HAP-1 (cell line): ENCODE measurements around the gene TOGARAM2.

ENCODE experiments used
- DNase-seq, 2 experiments: peaks; one replicate each; pipeline ENCODE4 v3.0.0-alpha.2; 2016 to 2020; ENCODE audit warnings: low spot score in 2 of 2
- H3K27me3 ChIP-seq: fragments of 250-450 bp; sonication (Bioruptor Pico); 2 replicates; pipeline ENCODE4 v1.5.1; 2020; ENCODE audit warnings: low read depth, mild to moderate bottlenecking, moderate library complexity
- H3K36me3 ChIP-seq: fragments of 250-450 bp; sonication (Bioruptor Pico); replicated peaks from 2 replicates; pipeline ENCODE4 v1.5.1; 2020; ENCODE audit warnings: mild to moderate bottlenecking
- H3K4me1 ChIP-seq: fragments of 250-450 bp; sonication (Bioruptor Pico); 2 replicates; pipeline ENCODE4 v1.5.1; 2020; ENCODE audit warnings: mild to moderate bottlenecking
- H3K4me3 ChIP-seq: fragments of 250-450 bp; sonication (Bioruptor Pico); 2 replicates; pipeline ENCODE4 v1.5.1; 2020; ENCODE audit warnings: mild to moderate bottlenecking, moderate library complexity
- H3K9me3 ChIP-seq: fragments of 250-450 bp; sonication (Bioruptor Pico); 2 replicates; pipeline ENCODE4 v1.5.1; 2020; ENCODE audit warnings: mild to moderate bottlenecking, moderate library complexity
- in situ Hi-C: fragments of 300-500 bp; cut with MboI; formaldehyde crosslinking; loops from 3 replicates; pipeline ENCODE4 v1.14.3; 2020; ENCODE audit warnings: low sequenced_read_pairs, inconsistent platforms, mixed read lengths

The TOGARAM2 gene

DNA sequence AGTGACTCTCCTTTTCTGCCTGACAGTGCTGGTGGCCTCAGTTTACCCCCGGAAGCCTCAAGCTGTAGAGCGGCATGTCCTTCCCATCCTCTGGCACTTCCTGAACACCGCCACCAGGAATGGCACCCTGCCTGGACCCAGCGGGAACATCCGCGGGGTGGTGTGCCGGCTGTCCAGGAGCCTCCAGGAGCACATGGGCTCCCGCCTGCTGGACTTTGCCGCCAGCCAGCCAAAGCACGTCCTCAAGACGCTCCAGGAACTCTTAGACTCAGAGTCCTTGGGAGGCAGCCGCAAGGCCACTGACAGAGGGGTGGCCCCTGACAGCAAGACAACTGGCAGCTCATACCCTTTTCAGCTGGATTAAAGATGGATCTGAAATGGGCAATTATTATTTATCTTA is 70.6 kb downstream of the TOGARAM2 start:
- no peaks in the 10 kb centered on the region for H3K4me1 ChIP-seq
- no peaks in the 10 kb centered on the region for H3K27me3 ChIP-seq
- no peak overlapping the region for H3K4me3 ChIP-seq
- no peaks in the 10 kb centered on the region for H3K9me3 ChIP-seq
- in situ Hi-C loops, result no loop called here
- no peaks in the 10 kb centered on the region for H3K36me3 ChIP-seq
- no peak for DNase-seq

DNA sequence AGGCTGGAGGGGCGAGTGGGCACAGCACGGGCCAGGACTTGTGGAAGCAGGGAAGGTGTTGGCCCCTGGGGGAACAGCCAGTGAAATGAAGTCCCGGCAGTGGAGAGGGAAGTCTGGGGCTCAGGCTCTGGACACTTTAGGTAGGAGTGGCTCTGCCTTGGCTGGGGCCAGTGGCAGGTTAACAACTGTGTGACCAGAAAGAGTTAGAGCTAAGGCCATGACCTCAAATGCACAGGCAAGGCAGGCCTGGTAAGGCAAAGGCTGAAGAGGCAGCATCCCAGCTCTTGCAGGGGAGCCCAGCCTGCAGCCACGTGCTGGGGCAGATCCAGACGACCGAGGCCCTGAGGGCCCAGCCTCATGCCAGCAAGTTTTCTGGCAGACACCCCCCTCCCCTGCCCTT is 71.7 kb downstream of the TOGARAM2 start:
- H3K27me3 ChIP-seq, result no peaks in the 10 kb centered on the region
- no peaks in the 10 kb centered on the region for H3K36me3 ChIP-seq
- no peaks in the 10 kb centered on the region for H3K9me3 ChIP-seq
- no peaks in the 10 kb centered on the region for H3K4me1 ChIP-seq
- H3K4me3 ChIP-seq, result no peak overlapping the region
- in situ Hi-C loops, result no loop called here
- no peak for DNase-seq

- Histone ChIP-seq H3K4me3 (no peak overlapping the region), H3K4me1 (no peaks in the 10 kb centered on the region), H3K27me3 (no peaks in the 10 kb centered on the region), H3K36me3 (no peaks in the 10 kb centered on the region), H3K9me3 (no peaks in the 10 kb centered on the region)
- DNase-seq, result no peak
- in situ Hi-C loops, result no loop called here
Measured at GRCh38 chr2:29053223-29053622, 72.1 kb downstream of the TOGARAM2 start.

- no peak for DNase-seq
- no peaks in the 10 kb centered on the region for H3K4me1 ChIP-seq
- no peaks in the 10 kb centered on the region for H3K36me3 ChIP-seq
- no peak overlapping the region for H3K4me3 ChIP-seq
- in situ Hi-C loops, result no loop called here
- H3K9me3 ChIP-seq, result no peaks in the 10 kb centered on the region
- H3K27me3 ChIP-seq, result no peaks in the 10 kb centered on the region
Measured at GRCh38 chr2:29053670-29054400, 72.7 kb downstream of the TOGARAM2 start.

DNA sequence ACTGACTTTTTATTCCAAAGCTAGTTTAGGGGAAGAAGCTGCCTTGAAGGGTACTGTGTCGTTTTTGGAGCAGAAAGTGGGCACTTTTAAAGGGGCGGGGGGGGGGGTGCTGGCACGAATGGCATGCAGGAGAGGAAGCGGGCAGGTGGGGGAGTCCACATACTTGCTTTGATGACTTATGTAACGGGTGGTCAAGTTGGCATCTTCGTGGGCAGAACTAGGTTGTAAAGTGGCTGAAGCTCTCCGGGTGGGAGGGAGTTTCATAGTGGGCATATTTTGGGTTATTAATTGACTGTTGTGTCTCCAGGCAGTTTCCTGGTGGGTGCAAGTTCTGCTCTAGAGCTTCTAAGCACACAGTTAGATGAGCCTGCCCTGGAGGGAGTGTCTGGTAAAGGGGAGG is 73.3 kb downstream of the TOGARAM2 start:
- in situ Hi-C loops, result no loop called here
- H3K9me3 ChIP-seq, result no peaks in the 10 kb centered on the region
- DNase-seq, result no peak
- no peaks in the 10 kb centered on the region for H3K27me3 ChIP-seq
- H3K4me3 ChIP-seq, result no peak overlapping the region
- H3K4me1 ChIP-seq, result no peaks in the 10 kb centered on the region
- no peaks in the 10 kb centered on the region for H3K36me3 ChIP-seq

DNA sequence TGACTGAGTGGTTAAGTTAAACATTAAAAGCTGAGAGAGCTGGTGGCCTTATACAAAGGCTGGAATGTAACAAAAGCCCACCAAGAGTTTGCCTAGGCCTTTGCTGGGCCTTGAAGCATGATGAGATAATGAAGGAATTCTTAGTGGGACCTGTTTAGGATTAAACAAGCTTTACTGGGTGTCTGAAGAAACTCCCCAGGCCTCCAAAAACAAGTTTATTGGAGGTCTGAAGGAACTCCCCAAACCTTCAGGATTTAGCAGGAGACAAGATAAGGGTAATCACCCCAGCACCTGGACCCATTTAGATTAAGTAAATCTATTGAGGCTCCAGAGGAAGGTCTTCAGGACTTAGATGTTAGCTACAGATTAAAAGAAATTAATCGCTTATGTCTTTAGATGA is 74.5 kb downstream of the TOGARAM2 start:
- no peak for DNase-seq
- Histone ChIP-seq H3K36me3 (no peaks in the 10 kb centered on the region), H3K27me3 (no peaks in the 10 kb centered on the region), H3K9me3 (no peaks in the 10 kb centered on the region), H3K4me1 (no peaks in the 10 kb centered on the region), H3K4me3 (no peak overlapping the region)
- in situ Hi-C loops, result no loop called here

DNA sequence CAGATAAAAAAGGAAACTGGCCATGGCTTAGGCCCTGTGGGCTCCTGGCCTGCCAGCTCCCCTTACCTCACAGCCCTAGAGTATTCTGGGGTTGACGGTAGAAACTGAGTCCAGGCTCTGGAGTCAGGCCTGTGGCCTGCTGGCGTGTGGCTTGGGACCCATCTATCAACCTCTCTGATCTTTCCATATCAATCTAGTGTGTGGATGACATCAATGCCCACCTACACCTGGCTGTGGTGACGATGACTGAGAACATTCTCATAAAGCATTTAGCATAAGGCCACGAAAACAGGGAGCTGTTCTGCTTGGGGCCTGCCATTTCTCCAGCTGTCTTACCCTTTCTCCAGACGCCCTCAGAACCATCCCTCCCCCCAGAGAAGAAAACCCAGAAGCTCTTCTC is 75.4 kb downstream of the TOGARAM2 start:
- H3K27me3 ChIP-seq, result no peaks in the 10 kb centered on the region
- H3K9me3 ChIP-seq, result no peaks in the 10 kb centered on the region
- no peak for DNase-seq
- H3K4me3 ChIP-seq, result no peak overlapping the region
- in situ Hi-C loops, result no loop called here
- no peaks in the 10 kb centered on the region for H3K36me3 ChIP-seq
- H3K4me1 ChIP-seq, result peaks cover 2% of the 10 kb centered on the region; the same call in 1 of the 2 replicates

GRCh38 chr2:29057006-29057405 is 75.9 kb downstream of the TOGARAM2 start:
- Histone ChIP-seq H3K27me3 (no peaks in the 10 kb centered on the region), H3K9me3 (no peaks in the 10 kb centered on the region), H3K4me1 (peaks cover 2% of the 10 kb centered on the region; the same call in 1 of the 2 replicates), H3K4me3 (no peak overlapping the region), H3K36me3 (no peaks in the 10 kb centered on the region)
- DNase-seq, result no peak
- in situ Hi-C loops, result no loop called here

DNA sequence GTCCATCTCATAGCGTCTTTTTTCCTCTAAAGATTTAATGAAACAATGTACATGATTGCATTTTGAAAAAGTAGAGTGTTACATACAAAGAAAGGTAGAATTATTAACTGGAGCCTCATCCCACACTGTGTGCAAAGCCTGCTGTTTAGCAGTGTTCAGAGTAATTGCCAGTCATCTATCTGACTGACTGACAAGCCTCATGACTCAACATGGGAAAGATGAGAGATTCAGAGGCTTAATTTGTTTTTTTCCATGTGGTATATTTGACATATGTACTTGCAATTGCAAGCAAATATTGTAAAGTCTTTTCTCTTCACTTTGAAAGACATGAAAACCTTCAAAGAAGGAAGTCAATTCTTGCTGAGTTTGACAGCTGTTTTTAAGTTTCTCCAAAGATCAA is 78.5 kb downstream of the TOGARAM2 start:
- Histone ChIP-seq H3K4me1 (peaks cover 18% of the 10 kb centered on the region), H3K36me3 (no peaks in the 10 kb centered on the region), H3K9me3 (no peaks in the 10 kb centered on the region), H3K27me3 (no peaks in the 10 kb centered on the region), H3K4me3 (no peak overlapping the region)
- DNase-seq, result no peak
- in situ Hi-C loops, result no loop called here

GRCh38 chr2:29060441-29060840 is 79.3 kb downstream of the TOGARAM2 start:
- Histone ChIP-seq H3K27me3 (no peaks in the 10 kb centered on the region), H3K9me3 (no peaks in the 10 kb centered on the region), H3K4me1 (peaks cover 22% of the 10 kb centered on the region), H3K36me3 (no peaks in the 10 kb centered on the region), H3K4me3 (no peak overlapping the region)
- in situ Hi-C loops, result no loop called here
- DNase-seq, result no peak

- Histone ChIP-seq H3K9me3 (no peaks in the 10 kb centered on the region), H3K4me1 (peaks cover 22% of the 10 kb centered on the region), H3K27me3 (no peaks in the 10 kb centered on the region), H3K4me3 (no peak overlapping the region), H3K36me3 (no peaks in the 10 kb centered on the region)
- in situ Hi-C loops, result no loop called here
- DNase-seq, result no peak
Measured at GRCh38 chr2:29061176-29061575, 80.1 kb downstream of the TOGARAM2 start.

GRCh38 chr2:29061616-29062015 is 80.5 kb downstream of the TOGARAM2 start:
- no peaks in the 10 kb centered on the region for H3K36me3 ChIP-seq
- H3K27me3 ChIP-seq, result no peaks in the 10 kb centered on the region
- no peaks in the 10 kb centered on the region for H3K9me3 ChIP-seq
- in situ Hi-C loops, result no loop called here
- H3K4me1 ChIP-seq, result peaks cover 22% of the 10 kb centered on the region
- no peak for DNase-seq
- H3K4me3 ChIP-seq, result no peak overlapping the region

GRCh38 chr2:29062371-29062770 is 81.3 kb downstream of the TOGARAM2 start:
- in situ Hi-C loops, result no loop called here

DNA sequence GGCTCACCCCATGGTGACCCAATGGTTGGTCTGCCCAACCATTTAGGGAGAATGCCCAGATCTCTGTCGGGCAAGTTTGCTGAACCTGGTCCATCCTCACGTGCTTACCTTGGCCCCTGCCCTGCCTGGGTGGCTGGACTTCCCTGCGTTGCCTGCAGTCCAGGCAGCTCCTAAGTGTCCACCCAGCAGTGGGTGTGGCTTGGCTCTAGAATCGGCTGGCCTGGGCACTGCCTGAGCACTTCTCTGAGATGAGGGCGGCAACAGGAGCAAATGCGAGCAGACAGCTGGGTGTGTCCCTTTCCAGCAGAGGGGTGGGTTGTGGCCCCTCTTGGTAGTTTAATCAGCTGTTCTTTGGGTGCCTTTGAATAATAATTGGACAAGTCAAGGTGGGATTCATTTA is 82.0 kb downstream of the TOGARAM2 start:
- H3K4me3 ChIP-seq, result no peak overlapping the region
- peaks cover 22% of the 10 kb centered on the region for H3K4me1 ChIP-seq
- no peaks in the 10 kb centered on the region for H3K9me3 ChIP-seq
- H3K27me3 ChIP-seq, result no peaks in the 10 kb centered on the region
- H3K36me3 ChIP-seq, result no peaks in the 10 kb centered on the region
- no peak for DNase-seq
- in situ Hi-C loops, result no loop called here

More at GRCh38 chr2:29062371-29062770, 81.3 kb downstream of the TOGARAM2 start:
- H3K36me3 ChIP-seq, result no peaks in the 10 kb centered on the region
- no peaks in the 10 kb centered on the region for H3K9me3 ChIP-seq
- H3K4me3 ChIP-seq, result no peak overlapping the region
- H3K4me1 ChIP-seq, result peaks cover 22% of the 10 kb centered on the region
- no peak for DNase-seq
- H3K27me3 ChIP-seq, result no peaks in the 10 kb centered on the region
